Activated naive CD8-positive, alpha-beta T cell treated with anti-CD3 and anti-CD28 coated beads for 36 hours (primary cell): ENCODE results near the gene LENEP. TPM values are rescaled to one million over a fixed set of nuclear protein-coding genes. Genes with fewer than 3 reads are reported as not detected.
A peak's percentile ranks its signal among the peaks of the same experiment; 100 is the strongest.
"Not testable (repeated sequence)": the region's sequence is repeated elsewhere in the genome, so short reads cannot be mapped to it uniquely, and the experiment has no call there.

Experiments used
- DNase-seq: peaks from one replicate; pipeline ENCODE4 v3.0.0; 2021
- H3K27ac Mint-ChIP-seq: one replicate; pipeline ENCODE4 v1.8.0; 2022; ENCODE audit warnings: mild to moderate bottlenecking, moderate library complexity, mixed read lengths
- H3K27me3 Mint-ChIP-seq: one replicate; pipeline ENCODE4 v1.8.0; 2022; ENCODE audit warnings: mild to moderate bottlenecking, mixed read lengths
- H3K36me3 Mint-ChIP-seq: one replicate; pipeline ENCODE4 v1.8.0; 2021; ENCODE audit warnings: mild to moderate bottlenecking, mixed read lengths
- H3K4me1 Mint-ChIP-seq: one replicate; pipeline ENCODE4 v1.8.0; 2021; ENCODE audit warnings: mixed read lengths
- H3K4me3 Mint-ChIP-seq: one replicate; pipeline ENCODE4 v1.8.0; 2022; ENCODE audit warnings: mild to moderate bottlenecking, moderate library complexity, mixed read lengths
- H3K9me3 Mint-ChIP-seq: one replicate; pipeline ENCODE4 v1.8.0; 2022; ENCODE audit warnings: mixed read lengths
- total RNA-seq, 2 experiments: library from RNA; stranded (reverse); gene quantifications; one replicate each; pipeline ENCODE4 v1.2.3, GENCODE V29; 2021

Gene LENEP
- total RNA-seq, 2 experiments from 2014 or later, result 0.66 TPM; not detected in 1

GRCh38 chr1:154982897-154983648 is 10.3 kb upstream of the LENEP start, which contains the start of gene FLAD1:
FLAD1 (plus strand) TSS chr1:154983344; CDS start chr1:154983695, 351 bp downstream.
- Mint-ChIP-seq H3K4me3 (no peak within 1 kb of the TSS), H3K27ac (no peak within 1 kb of the TSS), H3K4me1 (peaks cover 11% of the 10 kb centered on the region), H3K9me3 (no peaks in the 10 kb centered on the region), H3K27me3 (no peaks in the 10 kb centered on the region), H3K36me3 (peaks cover 24% of the 10 kb centered on the region)
- peak; percentile 97 for DNase-seq

- H3K27ac Mint-ChIP-seq, result no peak overlapping the region
- H3K4me3 Mint-ChIP-seq, result no peak overlapping the region
- peaks cover 17% of the 10 kb centered on the region for H3K4me1 Mint-ChIP-seq
- peaks cover 29% of the 10 kb centered on the region for H3K36me3 Mint-ChIP-seq
- H3K9me3 Mint-ChIP-seq, result no peaks in the 10 kb centered on the region
- no peaks in the 10 kb centered on the region for H3K27me3 Mint-ChIP-seq
- DNase-seq, result no peak
Measured at GRCh38 chr1:154983776-154984466, 9.5 kb upstream of the LENEP start.

GRCh38 chr1:154986736-154987135 is 6.7 kb upstream of the LENEP start:
- H3K27ac Mint-ChIP-seq, H3K4me3 Mint-ChIP-seq, H3K27me3 Mint-ChIP-seq, H3K9me3 Mint-ChIP-seq, DNase-seq: not testable (repeated sequence)
- H3K36me3 Mint-ChIP-seq, result peaks cover 22% of the 10 kb centered on the region
- H3K4me1 Mint-ChIP-seq, result peaks cover 21% of the 10 kb centered on the region

GRCh38 chr1:154987326-154987725 is 6.1 kb upstream of the LENEP start:
- DNase-seq, result no peak
- peaks cover 19% of the 10 kb centered on the region for H3K4me1 Mint-ChIP-seq
- H3K9me3 Mint-ChIP-seq, result no peaks in the 10 kb centered on the region
- H3K27me3 Mint-ChIP-seq, result no peaks in the 10 kb centered on the region
- no peak overlapping the region for H3K27ac Mint-ChIP-seq
- H3K36me3 Mint-ChIP-seq, result peaks cover 22% of the 10 kb centered on the region
- no peak overlapping the region for H3K4me3 Mint-ChIP-seq

- H3K36me3 Mint-ChIP-seq, result peaks cover 22% of the 10 kb centered on the region
- DNase-seq, result no peak
- no peak overlapping the region for H3K27ac Mint-ChIP-seq
- H3K4me3 Mint-ChIP-seq, result no peak overlapping the region
- peaks cover 23% of the 10 kb centered on the region for H3K4me1 Mint-ChIP-seq
- no peaks in the 10 kb centered on the region for H3K9me3 Mint-ChIP-seq
- no peaks in the 10 kb centered on the region for H3K27me3 Mint-ChIP-seq
Measured at GRCh38 chr1:154988058-154988954, 5.1 kb upstream of the LENEP start.

- Mint-ChIP-seq H3K4me1 (peaks cover 22% of the 10 kb centered on the region), H3K36me3 (peaks cover 22% of the 10 kb centered on the region), H3K4me3 (no peak overlapping the region), H3K9me3 (no peaks in the 10 kb centered on the region), H3K27ac (no peak overlapping the region), H3K27me3 (no peaks in the 10 kb centered on the region)
- DNase-seq, result no peak
Measured at GRCh38 chr1:154989195-154989860, 4.1 kb upstream of the LENEP start.

- Mint-ChIP-seq H3K27me3 (no peaks in the 10 kb centered on the region), H3K36me3 (peaks cover 19% of the 10 kb centered on the region), H3K27ac (no peak overlapping the region), H3K4me3 (no peak overlapping the region), H3K9me3 (no peaks in the 10 kb centered on the region), H3K4me1 (peaks cover 27% of the 10 kb centered on the region)
- no peak for DNase-seq
Measured at GRCh38 chr1:154990276-154990675, 3.1 kb upstream of the LENEP start.

GRCh38 chr1:154992721-154993571 is 440 bp upstream of the LENEP start:
- Mint-ChIP-seq H3K9me3 (no peaks in the 10 kb centered on the region), H3K27ac (no peak overlapping the region), H3K4me3 (no peak overlapping the region), H3K4me1 (peaks cover 33% of the 10 kb centered on the region), H3K27me3 (peaks cover 19% of the 10 kb centered on the region), H3K36me3 (peaks cover 14% of the 10 kb centered on the region)
- no peak for DNase-seq

- Mint-ChIP-seq H3K27me3 (peaks cover 20% of the 10 kb centered on the region), H3K9me3 (no peaks in the 10 kb centered on the region), H3K4me3 (no peak overlapping the region), H3K36me3 (peaks cover 5% of the 10 kb centered on the region), H3K4me1 (peaks cover 34% of the 10 kb centered on the region), H3K27ac (no peak overlapping the region)
- DNase-seq, result no peak
Measured at GRCh38 chr1:154994269-154994587, 842 bp downstream of the LENEP start.

- DNase-seq, result no peak
- peaks cover 5% of the 10 kb centered on the region for H3K36me3 Mint-ChIP-seq
Measured at GRCh38 chr1:154994591-154994990, 1.2 kb downstream of the LENEP start.

GRCh38 chr1:154995301-154995983 is 2.1 kb downstream of the LENEP start:
- H3K27ac Mint-ChIP-seq, H3K4me3 Mint-ChIP-seq, H3K36me3 Mint-ChIP-seq, H3K9me3 Mint-ChIP-seq, DNase-seq: not testable (repeated sequence)
- Mint-ChIP-seq H3K27me3 (peaks cover 20% of the 10 kb centered on the region), H3K4me1 (peaks cover 39% of the 10 kb centered on the region)

More at GRCh38 chr1:154994591-154994990, 1.2 kb downstream of the LENEP start:
- H3K4me1 Mint-ChIP-seq, result peaks cover 33% of the 10 kb centered on the region
- H3K27me3 Mint-ChIP-seq, result peaks cover 20% of the 10 kb centered on the region
- no peaks in the 10 kb centered on the region for H3K9me3 Mint-ChIP-seq
- no peak overlapping the region for H3K27ac Mint-ChIP-seq
- H3K4me3 Mint-ChIP-seq, result no peak overlapping the region

- Mint-ChIP-seq H3K27me3 (peaks cover 20% of the 10 kb centered on the region), H3K4me1 (peaks cover 42% of the 10 kb centered on the region), H3K4me3 (no peak overlapping the region), H3K27ac (no peak overlapping the region), H3K36me3 (peaks cover 3% of the 10 kb centered on the region), H3K9me3 (no peaks in the 10 kb centered on the region)
- no peak for DNase-seq
Measured at GRCh38 chr1:154996966-154997701, 3.7 kb downstream of the LENEP start.

GRCh38 chr1:154998201-154998780 is 4.9 kb downstream of the LENEP start:
- H3K27ac Mint-ChIP-seq, result peak overlapping the region; percentile 56
- H3K27me3 Mint-ChIP-seq, result peaks cover 20% of the 10 kb centered on the region
- H3K4me1 Mint-ChIP-seq, result peaks cover 36% of the 10 kb centered on the region
- H3K36me3 Mint-ChIP-seq, result no peaks in the 10 kb centered on the region
- no peak for DNase-seq
- H3K4me3 Mint-ChIP-seq, result peak overlapping the region; percentile 76
- no peaks in the 10 kb centered on the region for H3K9me3 Mint-ChIP-seq
